Stimulated activated memory B cell treated with anti-CD40 and anti-IgM and Interleukin-4, amounts not matched to agents 10 μg/mL and 1 μg/mL and 100 μg/mL, for 72 hours (primary cell): ENCODE results near the gene BAIAP2L2.
"Not testable (repeated sequence)": the region's sequence is repeated elsewhere in the genome, so short reads cannot be mapped to it uniquely, and the experiment has no call there.

ENCODE experiments used
- ATAC-seq: fragments of 150-1000 bp; cut with Tn5 transposase; 2 replicates; pipeline ENCODE4 v1.10.0; 2021
- H3K27ac Mint-ChIP-seq: one replicate; pipeline ENCODE4 v1.8.0; 2022; ENCODE audit warnings: mild to moderate bottlenecking, mixed read lengths
- H3K27me3 Mint-ChIP-seq: one replicate; pipeline ENCODE4 v1.8.0; 2022; ENCODE audit warnings: mixed read lengths
- H3K36me3 Mint-ChIP-seq: one replicate; pipeline ENCODE4 v1.8.0; 2022; ENCODE audit warnings: mixed read lengths
- H3K4me1 Mint-ChIP-seq: one replicate; pipeline ENCODE4 v1.8.0; 2022; ENCODE audit warnings: mixed read lengths
- H3K4me3 Mint-ChIP-seq: one replicate; pipeline ENCODE4 v1.8.0; 2022; ENCODE audit warnings: mild to moderate bottlenecking, moderate library complexity, mixed read lengths
- H3K9me3 Mint-ChIP-seq: one replicate; pipeline ENCODE4 v1.8.0; 2022; ENCODE audit warnings: mixed read lengths

The BAIAP2L2 gene

DNA sequence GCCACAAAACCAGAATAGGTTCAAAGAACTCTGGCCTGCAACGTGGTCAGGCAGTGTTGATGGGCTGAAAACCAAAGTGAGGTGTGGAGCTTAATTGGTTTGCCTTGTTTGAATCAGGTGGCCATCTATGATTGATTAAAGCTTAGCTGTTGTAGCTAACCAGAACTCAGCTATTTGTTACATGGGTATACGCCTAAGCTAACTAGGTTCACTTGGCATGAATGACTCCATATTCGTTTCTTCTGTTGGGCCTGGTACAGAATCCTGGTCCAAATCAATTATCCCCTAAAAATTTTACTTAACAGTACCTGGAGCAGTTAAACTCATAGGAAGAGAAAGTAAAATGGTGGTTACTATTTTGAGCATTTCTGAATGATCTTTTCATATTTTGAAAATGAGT is 7.7 kb upstream of the BAIAP2L2 start:
- Mint-ChIP-seq H3K27ac (no peak overlapping the region), H3K4me1 (peaks cover 11% of the 10 kb centered on the region), H3K36me3 (peaks cover 16% of the 10 kb centered on the region), H3K27me3 (no peaks in the 10 kb centered on the region), H3K4me3 (no peak overlapping the region), H3K9me3 (no peaks in the 10 kb centered on the region)
- no peak for ATAC-seq

DNA sequence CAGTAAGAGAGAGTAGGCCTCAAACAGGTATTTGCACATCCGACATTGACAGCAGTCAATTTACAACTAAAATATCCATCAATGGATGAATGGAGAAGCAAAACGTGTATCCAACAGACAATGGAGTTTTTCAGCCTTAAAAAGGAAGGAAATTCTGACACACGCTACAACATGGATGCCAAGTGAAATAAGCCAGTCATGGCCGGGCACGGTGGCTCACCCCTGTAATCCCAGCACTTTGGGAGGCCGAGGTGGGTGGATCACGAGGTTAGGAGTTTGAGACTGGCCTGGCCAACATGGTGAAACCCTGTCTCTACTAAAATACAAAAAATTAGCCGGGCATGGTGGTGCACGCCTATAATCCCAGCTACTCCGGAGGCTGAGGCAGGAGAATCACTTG is 7.1 kb upstream of the BAIAP2L2 start:
- Mint-ChIP-seq H3K4me1 (peaks cover 11% of the 10 kb centered on the region), H3K36me3 (peaks cover 22% of the 10 kb centered on the region)
- H3K27ac Mint-ChIP-seq, H3K9me3 Mint-ChIP-seq, ATAC-seq, H3K4me3 Mint-ChIP-seq, H3K27me3 Mint-ChIP-seq: not testable (repeated sequence)

DNA sequence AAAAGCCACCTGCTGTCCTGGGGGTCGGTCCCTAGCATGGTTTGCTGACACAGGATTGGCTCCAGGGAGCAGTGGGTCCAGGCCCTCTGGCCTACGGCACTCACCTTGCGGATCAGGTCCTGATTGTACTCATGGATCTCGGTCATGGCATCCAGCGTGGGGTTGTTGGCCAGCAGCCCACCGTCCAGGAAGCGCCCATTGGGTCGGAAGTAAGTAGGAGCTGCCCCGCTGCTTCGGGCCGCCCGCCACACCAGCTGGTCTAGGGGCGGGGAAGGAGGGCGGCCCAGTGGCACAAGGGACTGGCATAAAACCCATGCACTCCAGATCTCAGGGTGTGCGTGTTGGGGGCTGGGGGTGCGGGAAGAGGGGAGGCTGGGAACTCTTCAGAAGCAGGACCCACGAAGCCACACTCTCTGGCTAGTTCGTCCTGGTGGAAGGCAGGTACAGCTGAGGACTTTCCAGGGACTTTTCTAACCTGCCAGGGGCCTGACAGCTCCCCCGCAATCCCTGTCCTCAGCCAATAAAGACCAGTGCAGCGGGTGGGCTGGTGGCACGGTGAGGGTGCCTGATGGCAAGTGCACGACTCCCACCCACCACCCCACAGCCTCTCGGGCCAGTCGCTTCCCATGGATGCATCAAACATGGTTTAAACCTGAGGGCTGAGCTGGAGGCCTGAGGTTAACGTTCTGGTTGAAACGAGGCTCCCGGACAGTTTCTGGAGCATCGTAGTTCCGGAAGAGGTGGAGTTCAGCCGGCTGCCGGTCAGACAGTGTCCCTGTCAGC is 5.1 kb upstream of the BAIAP2L2 start:
- no peaks in the 10 kb centered on the region for H3K27me3 Mint-ChIP-seq

DNA sequence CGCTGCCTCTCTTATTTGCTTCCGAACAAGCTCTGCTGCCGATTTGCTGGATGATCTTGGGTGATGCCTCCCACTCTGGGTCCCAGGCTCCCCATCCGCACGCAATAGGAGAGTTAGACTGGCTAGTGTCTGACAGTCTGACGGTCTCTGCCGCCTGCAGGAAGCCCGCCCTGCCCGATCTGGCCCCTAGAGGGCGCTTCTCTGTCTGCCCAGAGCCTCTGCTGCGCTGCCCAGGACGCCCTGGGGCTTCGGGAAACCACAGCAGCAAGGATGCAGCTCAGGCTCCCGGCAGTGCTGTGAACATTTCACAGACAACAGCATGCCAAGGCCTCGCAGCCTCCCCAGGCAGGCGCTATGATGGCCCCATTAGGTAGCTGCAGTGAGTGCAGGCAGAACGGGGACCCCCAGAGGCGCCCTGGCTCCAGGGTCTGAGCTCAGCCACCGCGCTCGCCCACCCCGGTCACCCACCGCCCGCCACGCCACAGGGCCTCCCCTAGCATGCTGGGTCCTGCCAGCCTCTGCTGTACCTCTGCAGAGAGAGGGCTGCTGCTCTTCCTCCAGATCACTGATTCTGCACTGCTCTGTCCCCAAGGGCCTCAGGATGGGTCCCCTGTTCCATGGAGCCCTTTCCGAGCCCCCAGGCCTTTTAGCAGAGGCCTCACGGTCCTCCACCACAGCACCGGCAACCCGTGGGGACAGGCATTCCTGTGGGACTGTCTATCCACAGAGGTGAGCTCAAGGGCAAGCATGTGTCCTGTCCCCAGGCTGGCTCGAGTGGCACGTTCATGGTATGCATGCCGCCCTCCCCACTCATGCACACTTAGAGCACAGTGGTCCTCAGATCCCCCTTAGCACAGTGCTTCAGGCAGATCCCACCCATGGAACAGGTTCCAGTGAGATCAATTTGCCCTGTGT is 4.3 kb upstream of the BAIAP2L2 start:
- H3K4me1 Mint-ChIP-seq: peaks cover 11% of the 10 kb centered on the region
- H3K9me3 Mint-ChIP-seq: peaks cover 2% of the 10 kb centered on the region
- ATAC-seq: peak; percentile 82
- no peaks in the 10 kb centered on the region for H3K27me3 Mint-ChIP-seq
- no peak overlapping the region for H3K27ac Mint-ChIP-seq
- H3K4me3 Mint-ChIP-seq: no peak overlapping the region
- H3K36me3 Mint-ChIP-seq: peaks cover 22% of the 10 kb centered on the region

More for the DNA sequence above, 5.1 kb upstream of the BAIAP2L2 start:
- no peak overlapping the region for H3K4me3 Mint-ChIP-seq
- H3K4me1 Mint-ChIP-seq: peaks cover 11% of the 10 kb centered on the region
- peaks cover 22% of the 10 kb centered on the region for H3K36me3 Mint-ChIP-seq
- no peaks in the 10 kb centered on the region for H3K9me3 Mint-ChIP-seq
- no peak for ATAC-seq
- H3K27ac Mint-ChIP-seq: no peak overlapping the region

DNA sequence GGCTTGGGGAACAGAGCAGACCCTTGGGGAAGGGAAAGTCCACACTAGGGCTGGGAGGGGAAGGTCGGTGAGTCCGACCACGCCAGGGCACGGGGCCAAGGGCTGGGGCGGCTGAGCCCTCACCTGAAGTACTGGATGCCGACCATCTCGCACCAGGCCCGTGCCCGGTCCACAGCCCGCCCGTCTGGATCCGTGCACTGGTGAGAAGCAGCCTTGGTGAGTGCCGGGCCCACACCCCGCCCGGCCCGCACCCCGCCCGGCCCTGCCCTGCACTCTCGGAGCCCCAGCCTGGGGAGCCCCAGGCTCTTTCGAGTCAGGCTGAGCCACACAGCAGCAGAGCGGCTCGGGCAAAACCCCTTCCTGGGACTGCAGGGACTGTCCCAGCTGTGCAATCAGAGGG is 1.9 kb upstream of the BAIAP2L2 start:
- no peak for ATAC-seq
- peaks cover 11% of the 10 kb centered on the region for H3K4me1 Mint-ChIP-seq
- H3K36me3 Mint-ChIP-seq: peaks cover 33% of the 10 kb centered on the region
- peak overlapping the region; percentile 21 for H3K27ac Mint-ChIP-seq
- H3K4me3 Mint-ChIP-seq: no peak overlapping the region
- H3K9me3 Mint-ChIP-seq: peaks cover 3% of the 10 kb centered on the region
- no peaks in the 10 kb centered on the region for H3K27me3 Mint-ChIP-seq

DNA sequence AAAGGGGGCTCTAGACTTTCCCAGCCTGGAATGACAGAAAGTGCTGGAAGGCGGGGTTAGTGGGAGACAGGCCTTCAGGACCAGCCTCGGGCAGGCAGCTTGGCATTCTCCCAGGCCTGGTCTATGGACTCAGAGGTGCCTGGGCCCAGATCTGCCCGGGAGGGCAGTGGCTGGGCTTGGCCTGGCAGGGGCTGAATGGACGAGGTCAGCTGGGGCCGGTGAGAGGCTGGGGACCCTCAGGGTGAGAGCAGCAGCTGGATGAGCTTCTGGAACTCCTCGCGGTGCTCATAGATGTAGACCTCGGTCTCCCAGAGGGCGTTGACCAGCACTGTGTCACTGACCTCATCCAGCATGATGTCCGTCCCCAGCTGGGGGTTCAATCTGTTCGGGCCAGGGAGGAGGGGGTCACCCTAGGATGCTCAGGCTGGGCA is 1.5 kb upstream of the BAIAP2L2 start:
- Mint-ChIP-seq H3K4me3 (no peak overlapping the region), H3K27me3 (no peaks in the 10 kb centered on the region), H3K36me3 (peaks cover 33% of the 10 kb centered on the region), H3K9me3 (peaks cover 3% of the 10 kb centered on the region), H3K4me1 (peaks cover 11% of the 10 kb centered on the region), H3K27ac (no peak overlapping the region)
- ATAC-seq: no peak

DNA sequence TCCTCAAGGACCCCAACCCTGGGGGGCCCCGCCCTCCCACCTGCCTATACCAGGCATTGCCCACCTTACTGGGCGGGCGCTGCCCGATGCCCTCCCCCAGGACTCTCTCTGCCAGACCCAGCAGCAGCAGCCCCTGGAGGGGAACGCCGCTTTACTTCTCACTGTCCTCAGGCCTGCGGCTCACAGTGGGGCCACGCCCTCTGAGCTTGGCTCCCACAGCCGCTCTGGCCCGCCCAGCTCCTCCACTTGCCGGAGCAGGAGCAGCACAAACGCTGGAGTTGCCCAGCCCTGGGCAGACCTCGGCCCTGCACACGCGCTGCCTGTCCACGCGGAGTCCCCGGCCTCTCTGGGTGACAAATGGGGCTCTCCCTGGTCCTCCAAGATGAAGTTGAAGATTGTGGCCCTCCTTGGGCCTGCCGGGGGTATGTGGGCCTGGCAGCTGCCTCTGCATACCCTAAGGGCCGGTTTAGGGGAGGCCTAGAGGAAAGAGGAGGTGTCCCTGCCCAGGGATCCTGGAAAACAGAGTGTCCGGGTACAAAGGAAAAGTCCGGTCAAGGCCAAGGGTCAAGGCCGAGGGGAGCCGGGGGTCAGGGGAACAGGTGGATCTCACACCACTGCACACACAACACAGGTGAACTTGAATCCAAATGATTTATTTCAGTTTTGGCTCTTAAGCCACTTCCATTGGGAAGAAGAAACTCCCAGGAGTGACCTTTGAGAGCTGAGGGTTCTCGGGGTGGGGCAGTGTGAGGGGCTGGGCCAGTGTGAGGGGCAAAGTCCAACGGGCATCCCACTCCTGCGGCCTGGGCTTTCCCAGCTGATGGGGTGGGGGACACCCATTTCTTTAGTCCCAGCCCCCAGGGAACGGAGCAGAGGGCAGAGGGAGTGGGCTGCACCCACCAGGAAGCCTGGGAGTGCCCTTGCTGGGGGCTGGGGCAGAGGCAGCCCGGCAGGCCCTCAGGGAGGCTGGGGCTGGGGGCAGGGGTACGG is 674 bp upstream of the BAIAP2L2 start:
- Mint-ChIP-seq H3K4me3 (no peak overlapping the region), H3K27ac (no peak overlapping the region), H3K4me1 (peaks cover 11% of the 10 kb centered on the region), H3K36me3 (peaks cover 33% of the 10 kb centered on the region), H3K9me3 (peaks cover 3% of the 10 kb centered on the region), H3K27me3 (no peaks in the 10 kb centered on the region)
- ATAC-seq: no peak

DNA sequence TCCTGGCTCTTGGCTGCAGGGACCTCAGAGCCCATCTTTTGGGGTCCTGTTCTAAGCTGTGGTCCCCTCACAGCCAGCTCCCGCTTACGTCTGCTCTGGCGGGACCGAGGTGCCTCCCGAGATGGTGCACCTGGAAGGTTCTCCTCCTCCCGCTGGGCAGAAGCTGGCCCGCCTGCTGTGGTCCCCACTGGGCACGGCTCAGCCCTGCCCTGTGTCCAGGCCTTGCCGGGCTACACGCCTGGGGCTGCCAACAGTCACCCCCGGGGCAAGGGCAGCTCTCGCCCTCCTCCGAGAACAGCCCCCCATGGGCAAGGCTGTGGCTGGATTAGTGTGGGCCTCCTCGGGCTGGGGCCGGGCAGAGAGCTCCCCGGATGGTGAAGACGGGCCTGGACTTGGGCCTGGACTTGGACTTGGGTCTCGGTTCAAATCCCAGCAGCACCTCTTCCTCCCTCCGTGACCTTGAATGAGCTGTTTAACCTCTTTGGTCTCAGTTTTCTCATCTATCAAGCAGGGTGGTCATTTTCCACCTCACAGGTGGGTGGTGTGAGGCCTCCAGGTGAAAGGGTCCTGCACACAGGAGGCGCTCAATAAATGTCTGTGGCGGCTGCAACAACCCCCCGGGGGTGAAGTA is 998 bp downstream of the BAIAP2L2 start:
- no peak for ATAC-seq
- Mint-ChIP-seq H3K4me1 (peaks cover 4% of the 10 kb centered on the region), H3K27ac (peak overlapping the region; percentile 55), H3K9me3 (peaks cover 3% of the 10 kb centered on the region), H3K27me3 (no peaks in the 10 kb centered on the region), H3K36me3 (peaks cover 29% of the 10 kb centered on the region), H3K4me3 (peak overlapping the region; percentile 34)

DNA sequence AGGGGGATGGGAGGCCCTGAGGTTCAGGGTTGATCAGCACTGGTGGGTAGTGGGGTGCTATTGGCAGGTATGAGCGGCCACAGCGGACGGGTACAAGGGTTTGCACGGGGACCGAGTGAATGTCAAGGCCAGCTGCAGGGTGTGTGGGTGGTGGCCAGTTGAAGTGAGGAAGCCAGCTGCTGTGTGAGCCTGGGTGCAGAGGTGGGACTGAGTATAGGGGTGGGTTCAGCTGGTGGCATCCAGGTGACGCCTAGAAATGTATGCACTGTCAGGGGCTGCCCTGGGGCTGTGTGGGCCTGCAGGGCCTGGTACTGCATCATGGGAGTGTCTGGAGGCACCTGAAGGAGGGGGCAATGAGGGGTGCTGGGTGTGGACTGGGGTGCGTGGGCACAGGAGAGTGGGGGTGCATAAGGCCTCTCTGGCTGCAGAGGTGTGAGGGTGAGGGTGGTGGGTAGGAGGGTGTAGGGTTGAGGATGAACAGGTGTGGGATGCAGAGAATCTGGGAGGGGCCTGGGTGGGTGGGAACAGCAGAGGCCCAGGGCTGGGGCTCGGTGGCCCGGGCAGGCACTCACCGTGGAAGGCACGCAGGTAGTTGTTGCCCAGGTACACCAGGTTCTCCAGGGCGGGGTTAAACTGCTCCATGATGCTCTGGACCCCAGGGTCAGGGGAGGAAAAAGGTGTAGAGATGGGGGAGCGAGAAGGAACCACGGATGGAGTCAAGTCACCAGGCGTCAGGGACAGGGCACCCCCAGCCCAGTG is 1.7 kb downstream of the BAIAP2L2 start:
- peaks cover 3% of the 10 kb centered on the region for H3K9me3 Mint-ChIP-seq
- no peak overlapping the region for H3K4me3 Mint-ChIP-seq
- H3K27me3 Mint-ChIP-seq: no peaks in the 10 kb centered on the region
- peak; percentile 37 for ATAC-seq
- peaks cover 25% of the 10 kb centered on the region for H3K36me3 Mint-ChIP-seq
- no peaks in the 10 kb centered on the region for H3K4me1 Mint-ChIP-seq
- no peak overlapping the region for H3K27ac Mint-ChIP-seq

DNA sequence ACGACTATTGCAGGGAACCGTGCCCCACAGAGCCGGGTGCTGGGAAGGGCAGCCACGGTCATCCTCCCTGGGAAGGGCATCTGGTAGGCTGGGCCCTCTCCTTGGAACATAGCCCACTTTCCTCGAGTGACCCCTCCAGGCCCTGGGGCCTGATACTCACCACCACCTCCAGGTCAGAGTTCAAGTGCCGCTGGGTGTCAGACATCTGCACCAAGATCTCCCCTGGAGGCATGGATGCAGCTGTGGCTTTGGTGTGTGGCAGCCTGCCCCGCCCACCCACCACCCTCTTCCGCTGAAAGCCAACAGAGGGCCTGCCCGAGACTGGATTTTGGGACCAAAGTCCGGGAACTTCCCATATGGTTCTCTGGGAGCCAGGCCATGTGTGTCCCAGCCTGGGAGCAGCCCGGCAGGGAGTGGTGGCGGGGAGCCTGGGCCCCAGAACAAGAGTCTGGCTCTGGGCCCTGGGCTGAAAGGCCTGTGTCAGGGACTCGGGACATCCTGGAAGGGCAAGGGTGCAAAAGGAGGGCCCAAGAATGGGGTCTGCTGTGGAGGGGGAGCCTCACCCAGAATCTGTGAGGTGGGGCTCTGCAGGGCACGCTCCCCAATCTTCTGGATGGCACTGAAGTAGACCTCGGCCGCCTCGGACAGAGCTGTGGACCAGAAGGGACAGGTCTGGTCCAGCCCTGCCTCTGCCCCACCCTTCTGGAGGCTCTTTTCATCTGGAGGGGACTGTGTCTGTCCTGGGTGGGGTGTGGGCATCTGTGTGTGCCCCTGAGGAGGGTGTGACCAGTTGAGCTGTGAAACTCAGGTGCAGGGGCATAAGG is 2.6 kb downstream of the BAIAP2L2 start:
- H3K9me3 Mint-ChIP-seq: peaks cover 3% of the 10 kb centered on the region
- no peak for ATAC-seq
- H3K4me1 Mint-ChIP-seq: no peaks in the 10 kb centered on the region
- no peaks in the 10 kb centered on the region for H3K27me3 Mint-ChIP-seq
- peaks cover 18% of the 10 kb centered on the region for H3K36me3 Mint-ChIP-seq
- no peak overlapping the region for H3K4me3 Mint-ChIP-seq
- no peak overlapping the region for H3K27ac Mint-ChIP-seq

DNA sequence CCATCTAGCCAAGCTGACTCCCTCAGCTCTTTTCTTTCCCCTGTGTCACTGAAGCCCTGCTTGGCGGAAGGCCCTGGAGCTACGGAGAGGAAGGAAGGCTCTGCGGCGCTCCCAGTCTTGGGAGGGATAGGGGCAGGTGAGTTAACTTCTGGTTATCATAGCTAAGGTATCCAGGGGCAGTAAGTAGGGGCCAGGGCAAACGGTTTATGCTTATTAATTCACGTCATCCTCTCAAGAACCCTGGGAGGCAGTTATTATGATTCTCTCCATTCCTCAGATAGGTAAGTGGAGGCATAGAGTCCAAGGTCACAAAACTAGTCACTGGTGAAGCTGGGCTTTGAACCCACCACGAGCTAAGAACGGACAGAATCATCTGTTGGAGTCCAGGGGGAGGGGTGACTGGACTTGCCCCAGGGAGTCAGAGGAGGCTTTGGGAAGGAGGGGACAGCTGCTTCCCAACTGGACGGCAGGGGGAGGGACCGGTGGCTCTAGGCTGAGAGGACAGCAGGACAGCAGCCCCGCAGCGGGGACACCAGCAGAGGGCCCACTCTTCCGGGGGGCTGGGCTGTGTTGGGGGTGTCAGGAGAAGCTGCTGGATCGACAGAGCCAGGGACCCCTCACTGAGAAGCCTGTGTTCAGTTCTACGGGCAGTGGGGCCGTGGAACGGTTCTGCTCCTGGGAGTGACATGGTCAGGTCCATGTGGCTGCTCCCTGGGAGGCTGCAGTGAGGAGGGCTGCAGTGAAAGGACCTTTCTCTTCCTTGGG is 3.5 kb downstream of the BAIAP2L2 start:
- no peak for ATAC-seq
- no peak overlapping the region for H3K27ac Mint-ChIP-seq
- no peaks in the 10 kb centered on the region for H3K27me3 Mint-ChIP-seq
- H3K4me3 Mint-ChIP-seq: no peak overlapping the region
- peaks cover 15% of the 10 kb centered on the region for H3K36me3 Mint-ChIP-seq
- H3K4me1 Mint-ChIP-seq: no peaks in the 10 kb centered on the region
- H3K9me3 Mint-ChIP-seq: peaks cover 3% of the 10 kb centered on the region

DNA sequence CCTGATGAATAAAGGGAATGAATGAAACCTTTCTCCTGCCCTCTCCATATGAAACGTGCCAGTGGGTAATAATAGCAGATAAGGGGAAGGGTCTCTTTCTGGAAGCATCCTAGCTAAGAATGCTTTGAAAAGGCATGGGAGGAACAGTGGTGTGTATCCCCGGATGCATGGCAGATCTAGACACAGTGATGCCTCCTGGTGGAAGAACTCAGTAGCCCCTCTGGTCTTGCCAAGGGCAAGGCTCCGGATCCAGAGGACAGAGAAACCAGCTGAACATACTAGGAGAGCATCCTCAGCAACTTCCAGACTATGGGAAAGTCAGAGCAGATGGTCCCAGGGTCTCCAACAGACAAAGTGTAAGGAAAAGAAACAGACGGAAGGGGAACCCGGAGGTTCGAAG is 6.4 kb downstream of the BAIAP2L2 start:
- H3K27ac Mint-ChIP-seq: no peak overlapping the region
- no peaks in the 10 kb centered on the region for H3K27me3 Mint-ChIP-seq
- ATAC-seq: no peak
- no peak overlapping the region for H3K4me3 Mint-ChIP-seq
- no peaks in the 10 kb centered on the region for H3K9me3 Mint-ChIP-seq
- no peaks in the 10 kb centered on the region for H3K4me1 Mint-ChIP-seq
- H3K36me3 Mint-ChIP-seq: peaks cover 15% of the 10 kb centered on the region

DNA sequence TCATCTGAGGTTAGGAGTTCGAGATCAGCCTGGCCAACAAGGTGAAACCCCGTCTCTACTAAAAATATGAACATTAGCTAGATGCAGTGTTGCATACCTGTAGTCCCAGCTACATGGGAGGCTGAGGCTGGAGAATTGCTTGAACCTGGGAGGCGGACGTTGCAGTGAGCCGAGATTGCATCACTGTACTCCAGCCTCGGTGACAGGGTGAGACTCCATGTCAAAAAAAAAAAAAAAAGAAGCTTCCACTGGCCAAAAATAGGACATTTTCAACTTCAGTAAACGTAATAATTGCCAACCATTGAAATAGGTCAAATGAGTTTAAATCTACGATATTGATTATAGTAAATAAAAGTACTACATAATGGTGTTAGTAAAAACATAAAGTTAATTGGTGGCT is 6.8 kb downstream of the BAIAP2L2 start:
- H3K4me1 Mint-ChIP-seq: no peaks in the 10 kb centered on the region
- no peak for ATAC-seq
- H3K27ac Mint-ChIP-seq: no peak overlapping the region
- peaks cover 13% of the 10 kb centered on the region for H3K36me3 Mint-ChIP-seq
- no peaks in the 10 kb centered on the region for H3K9me3 Mint-ChIP-seq
- H3K27me3 Mint-ChIP-seq: no peaks in the 10 kb centered on the region
- no peak overlapping the region for H3K4me3 Mint-ChIP-seq
